EL (cell line): ENCODE results near the gene ERC2.

Experiments used
- DNase-seq: peaks from one replicate; pipeline ENCODE4 v3.0.0-alpha.2; 2016

The ERC2 gene

GRCh38 chr3:55526332-55527030, 941.8 kb downstream of the ERC2 start:
- DNase-seq: no peak

DNA sequence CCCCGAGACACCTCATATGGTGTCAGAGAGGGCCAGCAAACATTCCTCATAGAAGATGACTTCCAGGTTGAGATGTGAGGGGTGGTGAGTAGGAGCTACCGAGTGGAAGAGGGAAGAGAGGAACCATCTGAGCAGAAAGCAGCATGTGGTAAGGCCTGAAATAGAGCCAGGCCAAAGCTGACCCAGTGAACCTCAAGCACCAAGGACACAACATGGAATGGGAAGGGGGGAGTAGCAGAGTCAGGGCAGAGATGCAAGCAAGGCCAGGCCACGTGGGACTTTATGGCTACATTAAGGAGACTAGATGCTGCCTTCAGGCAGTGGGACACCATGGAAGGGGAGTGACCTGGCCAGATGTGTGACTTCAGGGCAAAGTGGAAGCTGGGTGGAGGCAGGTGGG, 942.8 kb downstream of the ERC2 start:
- DNase-seq: no peak

GRCh38 chr3:55524565-55525244, 943.6 kb downstream of the ERC2 start:
- peak; percentile 82 for DNase-seq

GRCh38 chr3:55523471-55523870, 944.8 kb downstream of the ERC2 start:
- DNase-seq: no peak

- DNase-seq: peak; percentile 53
Observed at GRCh38 chr3:55521738-55522421, 946.4 kb downstream of the ERC2 start.

DNA sequence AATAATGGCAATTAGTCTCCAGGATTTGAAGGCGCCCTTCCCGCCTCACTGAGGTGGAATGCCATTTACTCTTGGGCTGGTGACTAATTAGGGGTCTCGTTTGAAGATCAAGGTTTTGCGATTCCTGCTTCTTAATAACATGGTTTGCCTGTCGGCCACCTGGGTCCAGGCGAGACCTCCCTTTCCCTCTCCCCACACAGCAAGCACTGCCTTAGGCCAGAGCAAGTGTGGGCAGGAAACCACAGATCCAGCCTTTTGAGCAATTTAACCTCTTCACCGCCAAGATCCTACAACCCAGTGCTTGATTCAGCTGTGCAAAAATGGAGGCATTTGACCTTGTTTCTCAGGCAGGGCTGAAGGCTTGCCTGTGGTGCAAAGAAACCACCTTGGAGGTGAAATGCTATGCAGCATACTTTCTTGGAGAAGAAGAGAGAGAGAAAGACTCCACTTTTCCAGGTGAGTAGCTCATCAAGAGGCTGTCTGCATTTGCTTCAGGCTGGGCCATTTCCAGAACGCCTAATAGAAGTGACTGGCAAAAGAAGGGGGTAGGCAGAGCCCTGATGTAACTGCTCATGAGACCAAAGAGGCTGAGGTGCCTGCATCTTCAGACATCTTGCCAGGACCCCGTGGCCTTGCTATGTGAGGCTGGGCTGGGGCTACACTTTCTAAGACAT, 947.1 kb downstream of the ERC2 start:
- no peak for DNase-seq

GRCh38 chr3:55519019-55519418, 949.2 kb downstream of the ERC2 start:
- peak; percentile 45 for DNase-seq

DNA sequence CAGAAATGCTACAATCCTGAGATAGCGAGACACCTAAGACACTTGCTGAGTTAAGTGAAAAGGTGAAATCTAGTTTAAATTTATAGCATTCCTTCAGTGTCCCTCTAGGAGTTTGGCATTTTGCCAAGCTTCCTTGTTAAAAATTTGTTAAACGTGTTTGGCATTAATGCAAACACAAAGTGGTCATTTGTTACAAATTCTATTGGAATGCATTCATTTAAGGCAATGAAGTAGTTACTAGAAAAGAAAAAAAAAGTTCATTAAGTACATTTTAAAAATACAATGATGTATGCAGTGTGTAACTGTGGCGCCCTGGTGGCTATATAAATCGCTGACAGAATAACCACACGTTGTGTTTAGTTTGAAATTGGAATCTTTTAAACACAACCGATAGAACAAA, 949.8 kb downstream of the ERC2 start:
- peak; percentile 62 for DNase-seq

DNA sequence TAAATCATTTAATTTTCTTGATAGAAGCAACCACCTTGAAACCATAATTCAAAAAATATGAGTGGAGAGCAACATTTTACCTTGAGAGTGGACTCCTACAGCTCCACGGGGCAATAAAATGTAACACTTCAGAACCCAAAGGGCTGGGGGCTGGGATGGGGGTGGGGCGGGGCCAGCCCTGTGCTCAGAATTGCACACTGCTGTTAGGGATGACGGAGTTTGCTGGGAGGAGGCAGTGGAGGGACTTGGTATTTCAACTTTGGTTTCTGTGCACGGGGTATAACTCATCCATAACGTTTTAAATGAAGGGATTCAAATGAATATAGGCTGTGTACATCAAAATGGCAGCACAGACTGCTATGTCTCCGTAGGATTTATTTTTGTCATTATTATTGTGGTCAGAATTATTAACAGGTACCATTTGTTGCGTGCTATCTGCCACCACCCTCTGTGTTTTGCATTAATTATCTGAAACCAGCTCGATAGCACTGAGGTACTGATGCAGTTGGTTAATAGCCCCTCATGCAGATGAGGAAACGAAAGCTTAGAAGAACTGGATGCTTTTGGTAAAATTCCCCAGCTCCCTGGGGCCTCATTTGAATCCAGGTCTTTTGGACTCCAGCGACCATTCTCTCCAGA, 951.8 kb downstream of the ERC2 start:
- no peak for DNase-seq

DNA sequence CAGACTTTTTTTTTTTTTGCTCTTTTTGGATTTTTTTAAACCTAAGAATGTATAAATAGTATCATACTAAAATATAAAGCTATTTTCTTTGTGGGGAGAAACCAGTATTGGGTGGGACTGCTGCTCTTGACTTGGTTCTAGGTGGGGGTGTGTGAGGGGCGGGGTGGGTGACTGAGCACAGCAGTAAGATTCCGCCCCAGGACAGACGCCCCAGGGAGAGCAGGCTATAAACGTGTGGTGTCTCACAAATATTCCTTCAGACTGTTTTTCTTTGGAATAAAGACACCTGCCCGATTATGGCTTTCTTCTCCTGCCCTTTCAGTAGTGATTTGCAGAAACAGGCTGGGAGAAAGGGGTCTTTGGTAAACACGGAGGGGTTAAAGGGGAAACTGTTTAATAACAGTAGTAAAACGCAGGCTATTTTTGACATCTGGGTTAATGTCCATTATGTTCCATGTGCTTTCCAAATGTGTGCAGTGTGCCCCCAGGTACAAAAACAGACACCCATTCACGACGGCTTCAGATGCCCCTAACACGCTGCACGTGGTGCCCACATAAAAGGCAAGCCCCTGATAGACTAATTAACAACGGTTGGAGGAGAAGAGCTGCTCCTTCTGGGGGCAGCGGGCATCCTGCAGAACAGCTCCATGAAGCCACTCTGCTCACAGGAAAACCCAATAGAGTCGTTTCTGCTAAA, 952.6 kb downstream of the ERC2 start:
- DNase-seq: no peak

GRCh38 chr3:55514962-55515361, 953.3 kb downstream of the ERC2 start:
- no peak for DNase-seq

DNA sequence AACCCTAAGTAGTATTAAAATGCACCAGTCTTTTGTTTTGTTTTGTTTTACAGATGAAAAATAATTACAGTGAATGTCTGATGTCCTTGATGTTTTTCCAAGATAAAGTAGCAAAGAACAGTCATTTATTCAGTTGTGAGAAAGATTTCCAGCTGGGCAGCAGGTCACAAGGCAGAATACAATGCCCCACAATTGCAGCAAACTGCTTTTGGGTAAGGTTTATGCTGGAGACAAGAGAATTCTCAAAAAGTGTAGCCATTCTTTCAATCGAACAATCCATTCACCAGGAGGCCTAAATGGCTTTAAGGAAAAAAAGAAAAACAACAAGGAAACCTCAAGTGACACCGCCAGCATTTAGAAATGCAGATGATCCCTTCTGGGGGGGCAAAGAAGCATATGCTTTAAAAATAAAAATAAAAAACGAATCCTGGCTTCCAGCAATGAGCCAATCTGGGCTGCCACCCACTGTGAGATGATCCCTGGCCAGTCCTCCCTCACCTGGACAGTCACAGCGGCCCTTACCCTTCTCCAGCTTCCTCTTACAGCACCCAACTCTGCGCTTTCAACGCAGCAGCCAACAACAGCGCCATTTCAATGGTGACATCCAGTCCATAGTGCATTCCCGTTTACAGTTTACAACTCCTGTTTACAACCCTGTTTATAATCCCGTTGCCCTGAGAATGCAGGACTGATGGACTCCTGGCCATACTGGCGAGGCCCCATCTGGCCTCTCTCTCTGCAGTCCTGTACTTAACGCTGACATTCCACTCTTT, 955.5 kb downstream of the ERC2 start:
- no peak for DNase-seq

DNA sequence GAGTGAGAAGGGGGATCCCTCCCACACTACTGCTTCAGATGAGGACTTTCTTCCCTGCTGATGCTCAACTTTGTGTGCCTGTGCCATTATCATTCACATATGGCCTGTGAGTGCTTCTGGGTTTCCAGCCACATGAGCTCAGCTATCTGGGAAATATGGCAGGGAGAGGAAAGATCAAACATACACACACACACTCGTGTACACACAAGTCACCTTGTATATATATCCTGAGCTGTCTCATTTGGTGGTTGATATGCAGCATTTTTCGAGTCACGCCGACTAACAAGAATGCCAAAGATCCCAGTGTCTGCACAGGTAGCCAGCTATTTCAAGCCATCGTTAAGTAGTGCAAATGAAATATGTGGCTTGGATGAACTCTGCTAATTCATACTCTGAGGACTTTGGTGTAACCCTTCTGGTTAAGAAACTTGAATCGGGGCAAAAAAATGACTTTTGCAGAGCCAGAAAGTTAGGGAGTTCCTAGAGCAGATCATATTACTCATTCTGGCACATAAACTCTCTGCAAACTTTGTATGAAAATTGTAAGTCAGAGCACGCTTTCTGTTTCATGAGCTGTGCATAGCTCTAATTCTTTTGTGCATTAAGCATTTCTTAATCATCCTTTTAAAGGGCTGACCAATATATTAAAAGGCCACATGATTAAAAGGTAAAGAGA, 956.2 kb downstream of the ERC2 start:
- DNase-seq: peak; percentile 74

- no peak for DNase-seq
Observed at GRCh38 chr3:55508335-55508734, 959.9 kb downstream of the ERC2 start.

GRCh38 chr3:55507808-55508207, 960.5 kb downstream of the ERC2 start:
- DNase-seq: no peak

DNA sequence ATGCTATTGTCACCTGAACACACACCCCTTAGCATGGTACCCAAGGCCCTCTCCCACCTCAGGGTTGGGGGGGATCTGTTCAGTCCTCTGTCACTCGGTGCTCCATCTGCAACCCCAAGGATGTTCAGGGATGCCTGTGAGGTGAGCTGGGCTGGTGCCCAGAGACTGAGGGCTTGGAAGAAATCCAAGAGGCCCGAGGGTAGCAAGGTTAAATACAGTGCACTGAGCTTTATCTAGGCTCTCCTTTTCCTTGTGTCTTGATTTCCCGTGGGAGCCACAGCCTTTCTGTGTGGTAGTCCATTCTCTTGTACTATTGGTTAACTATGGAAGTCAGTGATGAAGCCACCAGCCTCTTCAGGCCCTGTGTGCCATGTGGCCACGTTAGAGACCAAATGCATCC, 962.5 kb downstream of the ERC2 start:
- DNase-seq: no peak

GRCh38 chr3:55505102-55505501, 963.2 kb downstream of the ERC2 start:
- peak; percentile 46 for DNase-seq

GRCh38 chr3:55501905-55502304, 966.4 kb downstream of the ERC2 start:
- peak; percentile 79 for DNase-seq

DNA sequence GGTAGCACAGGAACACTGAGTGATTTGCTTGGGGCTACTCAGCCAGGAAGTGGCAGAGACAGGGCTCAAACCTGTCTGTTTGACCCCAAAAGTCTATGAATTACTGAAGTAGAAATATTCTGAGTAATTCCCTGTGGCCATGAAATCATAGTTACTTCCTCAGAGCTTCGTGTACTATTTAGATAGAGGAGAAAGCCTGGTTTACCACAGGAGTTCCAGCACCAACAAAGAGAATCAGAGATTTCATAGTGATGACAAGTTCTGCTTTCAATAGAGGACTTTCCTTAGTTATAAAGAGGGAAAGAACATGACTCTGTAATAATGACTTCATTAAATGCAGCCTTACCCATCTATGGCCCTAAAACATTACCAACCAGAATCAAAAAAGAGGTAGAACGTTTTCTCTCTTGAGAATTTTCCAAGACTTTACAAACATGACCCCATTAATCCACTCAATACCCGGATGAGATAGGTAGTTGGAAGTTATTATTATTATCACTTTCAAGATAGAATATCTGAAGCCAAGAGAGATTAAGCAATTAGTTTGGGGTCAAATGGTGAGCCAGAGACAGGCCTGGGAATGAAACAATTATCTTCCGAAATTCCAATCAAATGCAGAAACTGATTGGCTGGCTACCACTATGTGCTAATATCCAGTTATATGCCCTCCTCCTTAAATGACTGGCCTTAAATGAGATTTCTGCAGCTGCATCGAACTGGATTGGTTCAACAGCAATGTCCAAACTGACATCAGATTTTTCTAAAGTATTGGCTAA, 967.5 kb downstream of the ERC2 start:
- peak; percentile 57 for DNase-seq

DNA sequence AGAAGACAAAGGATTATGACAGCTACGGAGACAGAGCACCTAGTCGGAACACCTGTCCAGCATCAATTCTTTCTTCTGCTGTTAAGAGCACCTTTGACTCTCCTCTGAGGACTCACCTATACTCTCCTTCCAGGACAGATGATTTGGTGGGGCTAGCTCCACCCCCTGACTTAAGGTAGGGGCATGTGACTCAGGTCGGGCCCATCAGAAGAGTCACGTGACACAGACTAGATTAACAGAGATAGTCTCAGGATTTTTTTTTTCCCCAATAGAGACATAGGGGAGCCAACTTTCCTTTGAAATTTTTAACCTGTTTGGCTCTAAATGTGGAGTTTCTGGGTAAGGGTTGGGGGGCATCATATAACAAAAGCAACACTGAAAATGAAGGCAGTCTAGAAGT, 969.7 kb downstream of the ERC2 start:
- DNase-seq: no peak
